Measurements from ENCODE around the gene GORASP1. TPM values are rescaled to one million over a fixed set of nuclear protein-coding genes. Genes with fewer than 3 reads are reported as not detected.

The GORASP1 gene
- total RNA-seq, 1 donor from 2014 or later, result 52.8 TPM

DNA sequence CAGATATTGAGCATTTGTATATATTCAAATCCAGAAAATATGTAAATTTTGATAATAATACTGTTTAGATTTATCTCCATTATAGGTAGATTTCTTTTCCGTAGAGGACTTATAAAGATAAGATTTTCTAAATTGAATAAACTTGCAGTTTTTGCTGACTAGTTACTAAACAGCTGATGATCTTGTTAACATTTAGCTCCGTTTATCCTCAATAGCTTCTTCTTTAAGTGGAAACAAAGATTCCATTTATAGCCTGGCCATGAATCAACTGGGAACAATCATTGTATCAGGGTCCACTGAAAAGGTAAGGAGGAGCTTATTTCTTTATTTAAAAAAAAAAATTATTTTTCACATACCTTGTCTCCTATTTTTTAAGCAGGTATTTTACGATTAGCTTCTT, 38.9 kb downstream of the GORASP1 start:
- no peaks in the 10 kb centered on the region for H3K9me3 Mint-ChIP-seq (ENCODE audit: low read depth)
- peaks cover 19% of the 10 kb centered on the region for H3K4me1 Mint-ChIP-seq (ENCODE audit: low read depth)
- H3K27me3 Mint-ChIP-seq (ENCODE audit: low read depth), result no peaks in the 10 kb centered on the region

DNA sequence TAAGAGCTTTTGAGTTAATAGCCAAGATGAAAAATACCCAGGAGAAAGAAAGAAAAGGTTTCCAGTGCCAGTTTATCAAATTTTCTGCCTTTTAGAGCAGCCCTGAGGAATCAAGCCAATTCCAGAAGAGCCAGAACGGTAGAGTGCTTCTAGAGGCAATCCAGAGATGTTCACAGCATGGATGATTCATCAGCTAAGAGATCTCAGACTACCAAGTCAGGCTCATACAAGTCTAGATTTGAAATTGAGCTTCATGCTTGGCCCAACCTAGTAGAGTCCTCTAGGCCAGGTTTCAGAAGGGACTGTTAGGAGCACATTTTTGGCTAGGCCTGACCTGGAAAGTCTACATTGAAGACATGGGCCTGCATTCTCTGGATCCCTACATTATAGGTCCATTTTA, 40.1 kb downstream of the GORASP1 start:
- Mint-ChIP-seq H3K4me1 (ENCODE audit: low read depth) (peaks cover 21% of the 10 kb centered on the region), H3K9me3 (ENCODE audit: low read depth) (no peaks in the 10 kb centered on the region), H3K27me3 (ENCODE audit: low read depth) (no peaks in the 10 kb centered on the region), H3K27ac (ENCODE audit: unreplicated experiment) (no peak overlapping the region), H3K36me3 (ENCODE audit: low read depth) (peaks cover 4% of the 10 kb centered on the region), H3K4me3 (ENCODE audit: unreplicated experiment) (no peak overlapping the region)
- TF ChIP-seq, protein P1, sequence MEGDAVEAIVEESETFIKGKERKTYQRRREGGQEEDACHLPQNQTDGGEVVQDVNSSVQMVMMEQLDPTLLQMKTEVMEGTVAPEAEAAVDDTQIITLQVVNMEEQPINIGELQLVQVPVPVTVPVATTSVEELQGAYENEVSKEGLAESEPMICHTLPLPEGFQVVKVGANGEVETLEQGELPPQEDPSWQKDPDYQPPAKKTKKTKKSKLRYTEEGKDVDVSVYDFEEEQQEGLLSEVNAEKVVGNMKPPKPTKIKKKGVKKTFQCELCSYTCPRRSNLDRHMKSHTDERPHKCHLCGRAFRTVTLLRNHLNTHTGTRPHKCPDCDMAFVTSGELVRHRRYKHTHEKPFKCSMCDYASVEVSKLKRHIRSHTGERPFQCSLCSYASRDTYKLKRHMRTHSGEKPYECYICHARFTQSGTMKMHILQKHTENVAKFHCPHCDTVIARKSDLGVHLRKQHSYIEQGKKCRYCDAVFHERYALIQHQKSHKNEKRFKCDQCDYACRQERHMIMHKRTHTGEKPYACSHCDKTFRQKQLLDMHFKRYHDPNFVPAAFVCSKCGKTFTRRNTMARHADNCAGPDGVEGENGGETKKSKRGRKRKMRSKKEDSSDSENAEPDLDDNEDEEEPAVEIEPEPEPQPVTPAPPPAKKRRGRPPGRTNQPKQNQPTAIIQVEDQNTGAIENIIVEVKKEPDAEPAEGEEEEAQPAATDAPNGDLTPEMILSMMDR (IDR thresholded peaks at IDR 0.05), result no peak
- no peak for DNase-seq (ENCODE audit: low spot score)

More for the DNA sequence above, 38.9 kb downstream of the GORASP1 start:
- no peak overlapping the region for H3K4me3 Mint-ChIP-seq (ENCODE audit: unreplicated experiment)
- H3K36me3 Mint-ChIP-seq (ENCODE audit: low read depth), result peaks cover 4% of the 10 kb centered on the region
- DNase-seq (ENCODE audit: low spot score), result no peak
- no peak overlapping the region for H3K27ac Mint-ChIP-seq (ENCODE audit: unreplicated experiment)
- TF ChIP-seq, protein P1 (IDR thresholded peaks at IDR 0.05), result no peak

GRCh38 chr3:39065197-39065596, 42.2 kb downstream of the GORASP1 start:
- H3K27me3 Mint-ChIP-seq (ENCODE audit: low read depth), result no peaks in the 10 kb centered on the region
- no peak overlapping the region for H3K4me3 Mint-ChIP-seq (ENCODE audit: unreplicated experiment)
- H3K4me1 Mint-ChIP-seq (ENCODE audit: low read depth), result peaks cover 24% of the 10 kb centered on the region
- DNase-seq (ENCODE audit: low spot score), result no peak
- TF ChIP-seq, protein P1 (IDR thresholded peaks at IDR 0.05), result peak; percentile 70
- peaks cover 2% of the 10 kb centered on the region for H3K36me3 Mint-ChIP-seq (ENCODE audit: low read depth)
- no peaks in the 10 kb centered on the region for H3K9me3 Mint-ChIP-seq (ENCODE audit: low read depth)
- peak overlapping the region; percentile 60 for H3K27ac Mint-ChIP-seq (ENCODE audit: unreplicated experiment)

DNA sequence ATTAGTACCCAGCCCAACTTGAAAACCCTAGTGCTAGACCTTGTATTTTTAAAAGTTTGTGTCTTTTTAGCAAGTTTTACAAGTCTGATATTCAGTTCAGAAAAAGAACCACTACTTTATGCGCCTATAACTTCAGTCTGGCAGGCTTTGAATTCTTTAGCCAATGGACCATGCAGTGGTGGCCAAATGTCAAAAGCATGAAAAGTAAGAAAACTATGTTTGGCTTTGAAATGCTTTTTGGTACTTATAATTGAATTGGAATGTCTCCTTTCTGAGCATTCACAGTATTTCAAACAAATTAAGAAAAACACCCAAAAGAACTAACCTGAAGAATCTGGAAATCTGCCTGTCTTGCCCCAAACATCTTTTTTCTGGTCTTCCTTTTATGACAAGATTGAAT, 42.8 kb downstream of the GORASP1 start:
- Mint-ChIP-seq H3K27ac (ENCODE audit: unreplicated experiment) (peak overlapping the region; percentile 60), H3K27me3 (ENCODE audit: low read depth) (no peaks in the 10 kb centered on the region), H3K9me3 (ENCODE audit: low read depth) (no peaks in the 10 kb centered on the region), H3K36me3 (ENCODE audit: low read depth) (no peaks in the 10 kb centered on the region), H3K4me3 (ENCODE audit: unreplicated experiment) (no peak overlapping the region), H3K4me1 (ENCODE audit: low read depth) (peaks cover 24% of the 10 kb centered on the region)
- TF ChIP-seq, protein P1 (IDR thresholded peaks at IDR 0.05), result no peak
- DNase-seq (ENCODE audit: low spot score), result no peak

DNA sequence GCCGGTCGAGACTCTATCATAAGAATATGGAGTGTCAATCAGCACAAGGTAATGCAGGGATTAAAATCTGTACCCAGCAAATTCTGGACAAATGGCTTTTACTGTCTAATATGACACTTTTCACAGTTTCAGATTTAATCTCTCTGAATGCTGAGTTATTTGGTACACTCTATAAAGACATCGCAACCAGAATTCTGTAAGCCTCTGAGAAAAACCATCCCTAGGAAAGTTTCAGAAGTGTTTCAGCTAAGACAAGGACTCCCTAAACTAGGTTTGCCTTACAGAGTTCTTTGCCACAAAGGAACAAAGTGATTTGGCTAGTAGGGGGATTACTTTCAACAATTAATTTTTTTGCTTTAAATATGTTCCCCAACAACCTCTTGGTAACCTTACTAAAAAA, 44.3 kb downstream of the GORASP1 start:
- Mint-ChIP-seq H3K4me1 (ENCODE audit: low read depth) (peaks cover 28% of the 10 kb centered on the region), H3K9me3 (ENCODE audit: low read depth) (no peaks in the 10 kb centered on the region), H3K27ac (ENCODE audit: unreplicated experiment) (no peak overlapping the region), H3K27me3 (ENCODE audit: low read depth) (no peaks in the 10 kb centered on the region), H3K4me3 (ENCODE audit: unreplicated experiment) (no peak overlapping the region), H3K36me3 (ENCODE audit: low read depth) (no peaks in the 10 kb centered on the region)
- TF ChIP-seq, protein P1 (IDR thresholded peaks at IDR 0.05), result no peak
- DNase-seq (ENCODE audit: low spot score), result no peak
